Fibroblast of peridontal ligament (primary cell): Measurements from ENCODE around the gene DGKB.

ENCODE experiments used
- DNase-seq: peaks from one replicate; pipeline ENCODE4 v3.0.0-alpha.2; 2010; ENCODE audit errors: extremely low read depth

The DGKB gene

DNA sequence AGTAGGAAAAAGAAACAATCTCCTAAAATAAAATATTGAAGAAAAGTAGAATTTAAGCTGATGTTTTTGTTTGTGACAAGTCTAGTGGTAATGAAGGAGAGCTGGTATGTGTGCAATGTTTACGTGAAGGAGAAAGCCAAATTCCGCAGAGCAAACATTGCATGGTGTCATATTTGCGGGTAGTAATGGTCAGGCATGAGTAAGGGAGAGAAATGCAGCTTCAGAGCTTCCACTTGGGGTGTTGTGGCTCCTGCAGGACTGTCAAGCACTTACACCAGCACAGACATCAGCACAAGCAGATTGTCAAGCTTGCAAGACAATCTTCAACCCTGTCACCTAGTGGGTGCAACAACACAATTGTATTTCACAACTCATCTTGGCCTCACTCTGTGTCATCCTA, 776.6 kb downstream of the DGKB start:
- DNase-seq, result peak; percentile 72

DNA sequence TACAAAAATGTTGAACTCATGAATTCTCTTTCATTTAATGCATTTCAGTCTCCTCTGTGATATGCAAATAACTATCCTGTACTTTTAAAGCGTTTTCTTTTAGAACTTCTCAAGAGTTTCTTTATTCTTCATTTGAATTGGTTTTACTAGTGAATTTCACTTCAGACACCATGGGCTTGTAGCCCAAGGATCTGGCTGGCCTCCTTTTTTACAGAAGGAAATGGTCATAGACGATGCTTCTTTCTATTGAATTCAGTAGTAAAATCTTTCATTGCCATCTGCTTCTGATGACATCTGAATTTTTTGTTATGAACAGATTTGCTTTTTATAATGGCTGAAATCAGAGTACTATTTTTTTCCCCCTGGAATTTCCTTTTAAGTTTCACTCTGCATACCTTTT, 777.8 kb downstream of the DGKB start:
- no peak for DNase-seq

DNA sequence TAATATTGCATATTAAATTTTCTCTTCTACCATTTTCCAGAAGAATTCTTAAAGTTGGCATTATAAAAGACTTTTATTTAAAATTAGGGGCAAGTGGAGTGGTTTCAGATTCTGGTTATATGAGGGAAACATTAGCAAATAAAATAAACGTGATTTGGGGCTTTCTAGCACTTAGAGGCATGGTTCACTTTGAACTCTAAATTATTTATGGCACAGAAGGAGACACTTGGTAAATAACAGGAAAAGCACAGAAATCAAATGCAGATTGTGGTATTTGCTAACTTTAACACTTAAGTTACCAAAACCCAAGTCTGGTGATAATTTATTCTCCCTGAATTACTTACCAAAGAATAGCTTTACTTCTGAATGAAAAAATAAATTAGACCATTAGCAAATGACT, 778.6 kb downstream of the DGKB start:
- DNase-seq, result no peak

DNA sequence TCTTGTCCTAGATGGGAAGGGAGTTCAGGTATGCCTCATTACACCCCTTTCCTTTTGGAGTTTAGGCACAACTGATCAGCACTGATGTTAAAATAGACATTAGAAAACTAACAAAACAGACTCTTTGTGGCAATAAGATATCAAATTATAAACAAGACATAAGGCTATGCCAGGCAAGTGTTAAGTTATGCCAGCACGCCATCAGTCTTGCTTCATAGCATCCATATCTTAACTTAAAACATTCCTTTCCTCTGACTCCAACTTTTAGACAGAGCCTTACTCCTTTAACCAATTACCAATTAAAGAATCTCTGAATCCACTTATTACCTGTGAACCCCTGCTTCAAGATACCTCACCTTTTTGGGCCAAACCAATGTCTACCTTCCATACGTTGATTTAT, 786.9 kb downstream of the DGKB start:
- DNase-seq, result no peak

DNA sequence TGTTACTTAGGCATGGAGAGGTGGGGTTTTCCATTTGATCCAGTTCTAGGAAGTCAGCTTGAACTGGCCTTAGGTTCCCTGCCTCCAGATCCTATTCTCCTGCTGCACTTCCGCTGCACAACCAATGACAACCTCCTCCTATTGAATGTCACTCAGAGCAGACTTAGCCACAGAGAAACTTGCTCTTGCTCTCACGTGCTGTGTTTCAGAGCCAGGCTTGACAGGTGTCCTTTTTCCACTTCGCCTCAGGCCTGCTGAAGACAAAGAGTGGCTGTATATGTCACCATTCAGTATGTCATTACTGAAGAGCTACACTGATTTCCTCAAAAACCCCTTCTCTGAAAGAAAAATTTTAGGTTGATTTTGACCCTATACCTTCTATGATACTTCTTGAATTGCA, 797.7 kb downstream of the DGKB start:
- no peak for DNase-seq

DNA sequence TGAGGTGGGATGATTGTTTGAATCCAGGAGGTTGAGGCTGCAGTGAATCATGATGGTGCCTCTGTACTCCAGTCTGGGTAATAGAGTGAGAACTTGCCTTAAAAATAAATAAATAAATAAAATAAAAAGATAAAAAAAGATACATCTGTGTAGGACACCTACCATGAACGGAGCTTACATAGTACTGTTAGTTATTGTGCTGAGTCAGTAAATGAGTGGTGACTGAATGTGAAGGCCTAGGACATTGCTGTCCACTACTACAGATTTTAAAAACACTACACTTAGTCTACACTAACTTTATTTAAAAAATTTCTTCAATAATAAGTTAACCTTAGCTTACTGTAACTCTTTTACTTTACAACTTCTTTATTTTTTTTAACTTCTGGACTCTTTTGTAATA, 806.4 kb downstream of the DGKB start:
- DNase-seq, result no peak

DNA sequence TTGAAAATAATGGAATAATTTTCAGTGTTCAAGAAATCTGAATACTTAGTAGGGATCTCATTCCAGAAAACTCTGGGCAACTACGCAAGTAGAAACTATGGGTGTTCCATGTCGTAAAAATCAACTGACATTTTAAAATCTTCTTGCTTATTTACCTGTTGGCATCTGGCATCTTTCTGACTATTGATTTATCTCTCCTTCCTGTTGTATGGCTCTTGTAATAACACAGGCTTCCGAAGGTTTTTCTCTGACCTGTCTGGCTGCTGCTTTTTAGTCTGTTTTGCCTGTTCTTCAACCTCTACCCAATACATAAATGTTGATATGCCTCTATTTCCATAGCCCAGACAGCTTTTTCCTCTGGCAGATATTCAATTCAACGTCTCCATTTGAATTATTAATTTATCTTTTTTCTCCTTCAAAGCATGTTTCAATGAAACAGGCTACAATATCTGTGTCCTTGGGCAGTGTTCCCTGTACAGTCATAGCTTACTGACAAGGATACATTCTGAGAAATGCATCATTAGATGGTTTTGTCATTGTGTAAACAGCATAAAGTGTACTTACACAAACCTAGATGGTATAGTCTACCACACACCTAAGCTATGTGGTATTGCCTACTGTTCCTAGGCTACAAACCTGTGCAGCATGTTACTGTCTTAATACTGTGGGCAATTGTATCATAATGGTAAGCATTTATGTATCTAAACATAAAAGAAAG, 807.2 kb downstream of the DGKB start:
- no peak for DNase-seq
